ENCODE data around the gene ABHD15.

ABHD15 gene, protein sequence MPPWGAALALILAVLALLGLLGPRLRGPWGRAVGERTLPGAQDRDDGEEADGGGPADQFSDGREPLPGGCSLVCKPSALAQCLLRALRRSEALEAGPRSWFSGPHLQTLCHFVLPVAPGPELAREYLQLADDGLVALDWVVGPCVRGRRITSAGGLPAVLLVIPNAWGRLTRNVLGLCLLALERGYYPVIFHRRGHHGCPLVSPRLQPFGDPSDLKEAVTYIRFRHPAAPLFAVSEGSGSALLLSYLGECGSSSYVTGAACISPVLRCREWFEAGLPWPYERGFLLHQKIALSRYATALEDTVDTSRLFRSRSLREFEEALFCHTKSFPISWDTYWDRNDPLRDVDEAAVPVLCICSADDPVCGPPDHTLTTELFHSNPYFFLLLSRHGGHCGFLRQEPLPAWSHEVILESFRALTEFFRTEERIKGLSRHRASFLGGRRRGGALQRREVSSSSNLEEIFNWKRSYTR

GRCh38 chr17:29566473-29567303 lies at the start of gene ABHD15:
Gene ABHD15, minus strand, starts transcription at chr17:29567037. Its CDS starts 71 bp downstream, at chr17:29566966.
- DNase-seq (ENCODE audit: low spot score), result peak; percentile 85

GRCh38 chr17:29615492-29616299 lies 48.9 kb upstream of the ABHD15 start:
- peak; percentile 92 for DNase-seq (ENCODE audit: low spot score)

GRCh38 chr17:29615048-29615385 lies 48.2 kb upstream of the ABHD15 start:
- peak; percentile 61 for DNase-seq (ENCODE audit: low spot score)

DNA sequence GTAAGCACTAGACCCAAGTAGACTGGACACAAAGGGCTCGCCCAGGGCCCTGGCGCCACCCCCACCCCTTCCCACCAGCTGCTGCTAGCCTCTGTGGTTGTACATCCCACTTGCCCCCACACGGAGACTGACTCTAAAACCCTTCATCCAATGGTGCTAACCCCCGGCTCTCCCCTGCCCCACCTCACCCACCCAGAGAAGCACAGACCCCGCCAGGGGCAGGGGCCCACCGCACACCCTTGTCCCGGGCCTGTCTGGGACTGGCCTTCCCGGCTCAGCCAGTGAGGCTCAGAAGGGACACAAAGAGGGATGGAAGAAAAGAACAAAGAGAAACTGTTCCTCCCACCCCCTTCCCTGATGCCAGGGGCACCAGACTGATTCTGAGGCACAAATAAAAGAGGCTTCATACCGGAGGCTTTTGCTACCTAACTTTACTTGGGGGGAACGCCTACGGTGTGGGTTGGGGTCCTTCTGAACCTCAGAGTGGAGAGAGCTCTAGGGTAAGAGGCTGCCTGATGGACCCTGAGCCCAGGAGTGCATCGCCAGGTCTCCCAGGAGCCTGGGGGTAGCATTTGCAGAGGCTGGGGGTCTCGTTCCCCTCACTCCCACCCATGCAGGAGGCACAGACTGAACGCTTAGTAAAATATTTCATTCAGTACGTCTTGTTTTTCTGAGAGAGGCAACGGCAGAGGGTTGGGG lies 47.7 kb upstream of the ABHD15 start:
- peak; percentile 37 for DNase-seq (ENCODE audit: low spot score)

- no peak for DNase-seq (ENCODE audit: low spot score)
Observed at GRCh38 chr17:29613856-29614255, 47.0 kb upstream of the ABHD15 start.

GRCh38 chr17:29613352-29613837 lies 46.6 kb upstream of the ABHD15 start:
- DNase-seq (ENCODE audit: low spot score), result peak; percentile 91

- DNase-seq (ENCODE audit: low spot score), result no peak
Observed at GRCh38 chr17:29612404-29613280, 45.8 kb upstream of the ABHD15 start.

- no peak for DNase-seq (ENCODE audit: low spot score)
Observed at GRCh38 chr17:29612094-29612403, 45.2 kb upstream of the ABHD15 start.

GRCh38 chr17:29611351-29612093 lies 44.7 kb upstream of the ABHD15 start:
- no peak for DNase-seq (ENCODE audit: low spot score)

- no peak for DNase-seq (ENCODE audit: low spot score)
Observed at GRCh38 chr17:29610395-29610794, 43.6 kb upstream of the ABHD15 start.

DNA sequence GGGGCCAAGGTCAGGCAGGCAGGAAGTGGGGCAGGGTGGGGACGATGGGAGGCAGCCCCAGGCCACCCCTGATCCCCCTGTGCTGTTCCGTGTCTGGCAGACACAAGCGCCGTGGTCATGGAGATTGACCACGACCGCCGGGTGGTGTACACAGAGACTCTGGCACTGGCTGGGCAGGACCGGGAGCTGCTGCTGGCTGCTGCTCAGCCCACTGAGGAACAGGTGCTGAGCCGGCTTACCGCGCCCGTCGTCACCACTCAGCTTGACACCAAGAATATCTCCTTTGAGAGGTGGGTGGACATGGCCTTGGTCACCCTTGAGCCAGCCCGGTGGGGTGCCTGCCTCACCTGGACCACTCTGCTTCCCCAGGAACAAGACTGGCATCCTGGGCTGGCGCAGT lies 42.1 kb upstream of the ABHD15 start:
- DNase-seq (ENCODE audit: low spot score), result no peak

- no peak for DNase-seq (ENCODE audit: low spot score)
Observed at GRCh38 chr17:29607557-29608195, 40.8 kb upstream of the ABHD15 start.

GRCh38 chr17:29603109-29603674 lies 36.4 kb upstream of the ABHD15 start:
- DNase-seq (ENCODE audit: low spot score), result no peak

DNA sequence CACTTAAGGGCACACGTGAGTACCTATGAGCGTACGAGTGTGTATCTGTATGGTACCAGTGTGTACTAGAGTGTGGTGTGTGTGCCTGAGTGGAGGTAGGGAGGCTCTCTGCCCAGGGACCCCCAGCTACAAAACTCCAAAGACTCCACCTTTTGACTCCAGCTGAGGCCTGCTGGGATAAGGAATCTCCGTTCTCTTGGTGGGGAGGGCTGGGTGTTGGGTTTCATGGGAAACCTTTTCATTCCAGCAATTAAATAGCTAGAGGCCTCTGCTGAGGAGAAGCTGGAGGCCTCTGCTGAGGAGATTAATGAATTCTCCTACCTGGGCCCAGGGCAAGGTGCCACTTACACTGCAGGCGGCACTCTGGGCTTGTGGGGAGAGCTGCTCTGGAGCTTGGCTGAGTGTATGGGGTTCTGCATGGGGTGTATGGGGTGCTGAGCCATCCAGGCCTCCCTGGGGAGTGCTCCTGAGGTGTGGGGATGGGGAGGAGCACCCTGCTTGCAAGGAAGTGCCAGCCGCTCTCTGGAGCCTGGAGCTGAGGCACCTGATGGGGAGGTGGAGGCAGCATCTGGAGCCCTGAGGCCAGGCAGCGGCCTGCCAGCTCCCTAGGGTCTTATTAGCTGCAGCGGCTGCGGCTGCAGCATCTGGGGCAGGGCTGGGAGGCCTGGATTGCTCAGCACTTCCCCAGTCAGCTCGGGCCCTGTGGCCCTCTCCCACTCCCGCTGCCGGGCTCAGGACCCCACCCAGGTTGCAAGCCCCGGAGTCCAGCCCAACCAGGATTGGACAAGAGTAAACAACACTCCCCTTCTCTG lies 30.7 kb upstream of the ABHD15 start:
- no peak for DNase-seq (ENCODE audit: low spot score)

DNA sequence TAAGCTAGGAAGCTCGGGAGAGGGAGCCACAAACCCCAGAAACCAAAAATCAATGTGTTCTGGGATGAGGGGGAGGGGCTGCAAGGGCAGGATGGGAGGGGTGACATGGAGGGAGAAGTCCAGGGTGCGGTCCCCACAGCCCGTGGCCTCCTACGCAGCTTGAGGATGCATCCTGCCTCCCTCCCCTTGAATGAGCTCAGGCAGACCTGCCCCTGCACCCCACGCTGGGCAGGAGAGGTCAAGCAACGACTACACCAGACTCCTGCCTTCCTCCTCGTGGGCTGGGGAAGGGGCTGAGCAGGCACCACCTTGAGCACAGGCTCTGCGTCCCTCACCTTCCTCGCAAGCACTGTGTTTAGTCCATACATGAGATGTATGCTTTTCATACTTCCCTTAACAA lies 30.0 kb upstream of the ABHD15 start:
- no peak for DNase-seq (ENCODE audit: low spot score)

GRCh38 chr17:29595943-29596774 lies 29.3 kb upstream of the ABHD15 start:
- no peak for DNase-seq (ENCODE audit: low spot score)
